K562 (cell line): ENCODE data around the gene APOBEC3A. TPM values are rescaled to one million over a fixed set of nuclear protein-coding genes. Genes with fewer than 3 reads are reported as not detected.

Source experiments
- ATAC-seq: fragments of 200-7000 bp; cut with Tn5 transposase; 3 replicates; pipeline ENCODE4 v1.9.1; 2020; ENCODE audit warnings: moderate library complexity
- BruUV-seq: library from RNA; stranded (reverse); fragments of 400-500 nt; replicated peaks from 2 replicates; lab custom pipeline; 2021; lab: Mats Ljungman, UMichigan
- CTCF ChIA-PET: fragments of 300-600 bp; formaldehyde crosslinking; extraction: SDS; loops from one replicate; lab custom pipeline; 2021; ENCODE audit warnings: low intra/inter-chr PET ratio; lab: Yijun Ruan, JAX
- POLR2A ChIA-PET: fragments of 300-600, 350-650 bp; sonication (Branson Sonifier 250); formaldehyde crosslinking; extraction: SDS; loops from one replicate; lab custom pipeline; 2021; ENCODE audit warnings: antibody characterized with exemption, inconsistent platforms; lab: Yijun Ruan, JAX
- DNase-seq, 4 experiments: peaks; one replicate each; pipeline versions ENCODE4 v3.0.0 to v3.0.0-alpha.2; 2011 to 2018; ENCODE audit warnings: low spot score in 3 of 4, mixed read lengths in 3 of 4; ENCODE audit errors: extremely low read depth in 1 of 4
- FAIRE-seq: peaks from 2 replicates; lab custom pipeline; 2011; peaks lifted over from hg19 to GRCh38; lab: Jason Lieb, UNC
- H2AFZ ChIP-seq: 2 replicates; pipeline ENCODE4 v1.6.0; 2011; ENCODE audit warnings: low read depth, low read length, control low read depth, inconsistent platforms
- H3K27ac ChIP-seq: fragments of 200-600 bp; 3 replicates; pipeline ENCODE4 v1.8.0; 2011; ENCODE audit warnings: low read depth, mild to moderate bottlenecking, control low read depth, inconsistent platforms, low read length, moderate library complexity, mixed read lengths; ENCODE audit errors: extremely low read depth
- H3K27me3 ChIP-seq, 2 experiments: fragments of 300-600 bp in 1 of 2; 2 replicates in 1 of 2; 3 replicates in 1 of 2; pipeline versions ENCODE4 v1.6.0 to v1.8.0; 2011; ENCODE audit warnings: inconsistent platforms in 2 of 2, low read length in 2 of 2, mild to moderate bottlenecking in 1 of 2, mixed read lengths in 1 of 2, moderate library complexity in 1 of 2; ENCODE audit not compliant: control insufficient read depth in 2 of 2, insufficient read depth in 2 of 2
- H3K36me3 ChIP-seq: fragments of 300-600 bp; 3 replicates; pipeline ENCODE4 v1.8.0; 2011; ENCODE audit warnings: mild to moderate bottlenecking, low read length, inconsistent platforms; ENCODE audit not compliant: control insufficient read depth, insufficient read depth
- H3K4me1 ChIP-seq, 2 experiments: fragments of 200-600 bp in 1 of 2; replicated peaks in 1 of 2; 2 replicates in 1 of 2; 3 replicates in 1 of 2; pipeline versions ENCODE4 v1.5.1 to v1.8.0; 2011; ENCODE audit warnings: inconsistent platforms in 2 of 2, low read length in 2 of 2, mild to moderate bottlenecking in 1 of 2, mixed read lengths in 1 of 2, moderate library complexity in 1 of 2; ENCODE audit not compliant: control insufficient read depth in 2 of 2, insufficient read depth in 2 of 2
- H3K4me2 ChIP-seq: 2 replicates; pipeline ENCODE4 v1.6.1; 2011; ENCODE audit warnings: low read length, control low read depth, inconsistent platforms, mixed read lengths; ENCODE audit not compliant: insufficient read depth
- H3K4me3 ChIP-seq: fragments of 200-600 bp; sonication (generic), shearing (Covaris generic); 2 replicates; pipeline ENCODE4 v1.5.1; 2016; ENCODE audit warnings: control low read depth, inconsistent platforms
- H3K79me2 ChIP-seq: fragments of 200-600 bp; 3 replicates; pipeline ENCODE4 v1.8.0; 2011; ENCODE audit warnings: low read length, inconsistent platforms; ENCODE audit not compliant: control insufficient read depth, insufficient read depth
- H3K9ac ChIP-seq, 2 experiments: 2 replicates each; pipeline versions ENCODE4 v1.6.0 to v1.6.1; 2011; ENCODE audit warnings: low read depth in 2 of 2, low read length in 2 of 2, control low read depth in 1 of 2, inconsistent platforms in 1 of 2, mild to moderate bottlenecking in 1 of 2, mixed read lengths in 1 of 2; ENCODE audit not compliant: insufficient read depth in 1 of 2
- H3K9me1 ChIP-seq: one replicate; pipeline ENCODE4 v1.6.0; 2011; ENCODE audit warnings: inconsistent platforms, mild to moderate bottlenecking, low read length, moderate library complexity; ENCODE audit not compliant: control insufficient read depth, insufficient read depth
- H3K9me3 ChIP-seq: replicated peaks from 2 replicates; pipeline ENCODE4 v1.5.1; 2011; ENCODE audit warnings: low read depth, low read length, inconsistent platforms; ENCODE audit not compliant: control insufficient read depth, insufficient read depth
- H4K20me1 ChIP-seq: replicated peaks from 2 replicates; pipeline ENCODE4 v1.6.1; 2011; ENCODE audit warnings: low read length, inconsistent platforms, mixed read lengths; ENCODE audit not compliant: control insufficient read depth, insufficient read depth
- CBFA2T2 ChIP-seq: fragments of 450-650 bp; conservative IDR thresholded peaks from 2 replicates; pipeline ENCODE4 v1.6.1; 2017; ENCODE audit warnings: mild to moderate bottlenecking
- CHCHD3 ChIP-seq: fragments of 250-450 bp; sonication (Bioruptor Pico); IDR thresholded peaks from 2 replicates; pipeline ENCODE4 v2.1.2; 2022; ENCODE audit warnings: mild to moderate bottlenecking
- KLF6 ChIP-seq: fragments of 250-450 bp; sonication (Bioruptor Pico); IDR thresholded peaks from 2 replicates; pipeline ENCODE4 v1.4.0; 2020; ENCODE audit warnings: mild to moderate bottlenecking, moderate library complexity, borderline replicate concordance
- LCOR ChIP-seq: sonication (generic); formaldehyde crosslinking; IDR thresholded peaks from 2 replicates; pipeline ENCODE4 v1.8.0; 2022; ENCODE audit warnings: mild to moderate bottlenecking, missing genetic modification reagents
- MGA ChIP-seq: fragments of 450-650 bp; IDR thresholded peaks from 2 replicates; pipeline ENCODE4 v1.6.1; 2016; ENCODE audit warnings: mild to moderate bottlenecking, moderate library complexity
- MTA2 ChIP-seq: fragments of 450-650 bp; IDR thresholded peaks from 2 replicates; pipeline ENCODE4 v1.6.1; 2016; ENCODE audit warnings: low read depth
- MTA3 ChIP-seq: fragments of 450-650 bp; formaldehyde crosslinking; IDR thresholded peaks from 2 replicates; pipeline ENCODE4 v1.6.1; 2017; ENCODE audit warnings: mild to moderate bottlenecking, borderline replicate concordance
- POLR2AphosphoS5 ChIP-seq: IDR thresholded peaks from 2 replicates; pipeline ENCODE4 v1.6.1; 2011; ENCODE audit warnings: mild to moderate bottlenecking, low read depth, low read length, moderate library complexity; ENCODE audit not compliant: control insufficient read depth, insufficient read depth
- SP1 ChIP-seq: sonication (generic); formaldehyde crosslinking; IDR thresholded peaks from 2 replicates; pipeline ENCODE4 v1.8.1; 2022; ENCODE audit warnings: mild to moderate bottlenecking, missing genetic modification reagents
- WGBS: fragments of 100-300 bp; shearing (Covaris generic); methylation state at CpG from one replicate; pipeline ENCODE4 v1.1.6; 2016; ENCODE audit warnings: low coverage, mixed read lengths; ENCODE audit not compliant: insufficient coverage; ENCODE audit errors: missing lambda C conversion rate; 5-methylcytosine and 5-hydroxymethylcytosine counted together
- in situ Hi-C: fragments of 300-500 bp; cut with MboI; formaldehyde crosslinking; loops from 4 replicates; pipeline ENCODE4 v1.15.0; 2018; ENCODE audit warnings: inconsistent platforms, mixed read lengths
- intact Hi-C: fragments of 100-400 bp; cut with micrococcal nuclease; formaldehyde crosslinking; loops from 2 replicates; pipeline ENCODE4 v1.14.2; 2022
- polyA plus RNA-seq, 8 experiments: library from polyadenylated mRNA; depleted of rRNA in 4 of 8; stranded (reverse) in 5 of 8; unstranded in 3 of 8; fragments of >200 nt; fragmentation: Nextera tagmentation in 2 of 8; fragmentation: Illumina TruSeq in 1 of 8; extraction: Ambion mirVana in 2 of 8; extraction: Trizol in 1 of 8; gene quantifications; 2 replicates each; pipeline versions ENCODE4 v1.2.1 to v1.2.3, GENCODE V29; 2011 to 2014; ENCODE audit warnings: inconsistent platforms in 1 of 8, missing spikeins in 1 of 8
- total RNA-seq, 7 experiments: library from RNA; depleted of rRNA in 6 of 7; stranded (reverse); fragments of >200 nt in 6 of 7; fragmentation: Illumina TruSeq in 2 of 7; extraction: Trizol in 2 of 7; gene quantifications; 2 replicates each; pipeline versions ENCODE4 v1.2.1 to v1.2.3, GENCODE V29; 2011 to 2021; ENCODE audit warnings: low replicate concordance in 1 of 7

Gene APOBEC3A
- total and polyA plus RNA-seq, 9 of the 15 experiments (the other 6 are each of a cell fraction or from before 2014, with no cell fraction given): 0.04 TPM; not detected in 8

- intact Hi-C loops: no loop called here
- ChIA-PET POLR2A (interaction anchor here (0.6 kb wide), 2 partner anchors 39 to 94 kb away, joined by 3 to 5 read pairs; partner anchors contain the start of gene CBX6), CTCF (no interaction called here)
- no peaks in the 10 kb centered on the region for H4K20me1 ChIP-seq
- BruUV-seq: no TSS peak
- FAIRE-seq (no peak), DNase-seq (peak in 3 of 4 experiments; percentile 27 to 37 (median 28)), ATAC-seq (peak; percentile 51)
- H3K79me2 ChIP-seq: no peaks in the 10 kb centered on the region
- no peak overlapping the region for H3K4me3 ChIP-seq
- no peaks in the 10 kb centered on the region for H3K9me3 ChIP-seq
- H3K9ac ChIP-seq: peak overlapping the region in 1 of 2 experiments; percentile 76; a peak in 2 of 4 replicates
- H3K9me1 ChIP-seq: no peaks in the 10 kb centered on the region
- peaks cover 0 to 22% of the 10 kb centered on the region in 2 experiments; a peak in 2 of 5 replicates for H3K27me3 ChIP-seq
- in situ Hi-C loops: no loop called here
- WGBS: 2% methylated on average over 7 of the region's 14 CpGs
- H3K4me2 ChIP-seq: peak overlapping the region; percentile 41; the same call in 1 of the 2 replicates
- peaks cover 10 to 37% of the 10 kb centered on the region in 2 experiments; a peak in 4 of 5 replicates for H3K4me1 ChIP-seq
- no peak overlapping the region for H2AFZ ChIP-seq
- no peak overlapping the region for H3K27ac ChIP-seq
- no peaks in the 10 kb centered on the region for H3K36me3 ChIP-seq
- no peak for TF ChIP-seq MGA
- 0 out of 2 replicates have a peak, but pooled peaks have one; percentile 22 for TF ChIP-seq MTA2
- no peak for TF ChIP-seq KLF6 (CRISPR knock-in tag)
- TF ChIP-seq SP1 (CRISPR knock-in tag): no peak
- TF ChIP-seq MTA3: no peak
- TF ChIP-seq POLR2AphosphoS5: no peak
- TF ChIP-seq LCOR (CRISPR knock-in tag): no peak
- TF ChIP-seq CBFA2T2: peak; percentile 57
- TF ChIP-seq CHCHD3 (CRISPR knock-in tag): no peak
Measured at GRCh38 chr22:38965614-38966379, 8.4 kb downstream of the APOBEC3A start.
